Mesenchymal stem cell (in vitro differentiated cells and primary cell): ENCODE data around the gene PACS1.

Experiments
- DNase-seq: peaks from one replicate; pipeline ENCODE4 v3.0.0-alpha.2; 2013
- H2AFZ ChIP-seq: one replicate; pipeline ENCODE4 v1.6.1; 2013; ENCODE audit warnings: low read depth, mild to moderate bottlenecking, control low read depth, inconsistent platforms, low read length, moderate library complexity
- H2AK5ac ChIP-seq: 2 replicates; pipeline ENCODE4 v1.6.1; 2013; ENCODE audit warnings: low read length, moderate library complexity, mild to moderate bottlenecking, inconsistent platforms; ENCODE audit not compliant: severe bottlenecking
- H2BK120ac ChIP-seq: one replicate; pipeline ENCODE4 v1.6.1; 2013; ENCODE audit warnings: low read depth, mild to moderate bottlenecking, inconsistent platforms, low read length, moderate library complexity
- H2BK12ac ChIP-seq, 2 experiments: one replicate each; pipeline ENCODE4 v1.6.1; 2013; ENCODE audit warnings: inconsistent platforms in 2 of 2, low read length in 2 of 2, mild to moderate bottlenecking in 2 of 2, moderate library complexity in 2 of 2, control low read depth in 1 of 2
- H2BK15ac ChIP-seq: one replicate; pipeline ENCODE4 v1.6.1; 2013; ENCODE audit warnings: mild to moderate bottlenecking, low read depth, inconsistent platforms; ENCODE audit not compliant: poor library complexity, severe bottlenecking
- H2BK5ac ChIP-seq: 2 replicates; pipeline ENCODE4 v1.6.1; 2013; ENCODE audit warnings: low read depth, mild to moderate bottlenecking, low read length, control low read depth, inconsistent platforms; ENCODE audit not compliant: poor library complexity, severe bottlenecking
- H3K14ac ChIP-seq, 2 experiments: one replicate each; pipeline ENCODE4 v1.6.1; 2013; ENCODE audit warnings: inconsistent platforms in 2 of 2, low read length in 2 of 2, control low read depth in 1 of 2, mild to moderate bottlenecking in 1 of 2, moderate library complexity in 1 of 2
- H3K18ac ChIP-seq, 2 experiments: one replicate each; pipeline ENCODE4 v1.6.1; 2013; ENCODE audit warnings: inconsistent platforms in 2 of 2, low read length in 2 of 2, control low read depth in 1 of 2, low read depth in 1 of 2, mild to moderate bottlenecking in 1 of 2
- H3K23ac ChIP-seq, 2 experiments: one replicate each; pipeline ENCODE4 v1.6.1; 2013; ENCODE audit warnings: inconsistent platforms in 2 of 2, low read length in 2 of 2, mild to moderate bottlenecking in 2 of 2, moderate library complexity in 2 of 2, control low read depth in 1 of 2
- H3K27ac ChIP-seq: 2 replicates; pipeline ENCODE4 v1.5.1; 2013; ENCODE audit warnings: mild to moderate bottlenecking, moderate library complexity, low read length, control low read depth, inconsistent platforms; ENCODE audit not compliant: poor library complexity, severe bottlenecking
- H3K27me3 ChIP-seq, 2 experiments: 2 replicates each; pipeline versions ENCODE4 v1.6.1 to v1.7.0; 2013; ENCODE audit warnings: low read length in 2 of 2, mild to moderate bottlenecking in 2 of 2, moderate library complexity in 2 of 2, control low read depth in 1 of 2, inconsistent platforms in 1 of 2; ENCODE audit not compliant: control insufficient read depth in 1 of 2, insufficient read depth in 1 of 2
- H3K36me3 ChIP-seq, 2 experiments: 2 replicates each; pipeline versions ENCODE4 v1.6.1 to v1.7.0; 2013; ENCODE audit warnings: low read length in 2 of 2, control low read depth in 1 of 2, inconsistent platforms in 1 of 2, low read depth in 1 of 2, mild to moderate bottlenecking in 1 of 2; ENCODE audit not compliant: insufficient read depth in 2 of 2, control insufficient read depth in 1 of 2
- H3K4ac ChIP-seq, 2 experiments: one replicate each; pipeline ENCODE4 v1.6.1; 2013; ENCODE audit warnings: inconsistent platforms in 2 of 2, low read length in 2 of 2, mild to moderate bottlenecking in 2 of 2, moderate library complexity in 2 of 2, control low read depth in 1 of 2, low read depth in 1 of 2
- H3K4me1 ChIP-seq: 2 replicates; pipeline ENCODE4 v1.6.1; 2013; ENCODE audit warnings: low read depth, low read length, control low read depth; ENCODE audit not compliant: control insufficient read depth, insufficient read depth
- H3K4me2 ChIP-seq: 2 replicates; pipeline ENCODE4 v1.6.1; 2013; ENCODE audit warnings: low read length, mild to moderate bottlenecking, inconsistent platforms; ENCODE audit not compliant: poor library complexity, severe bottlenecking
- H3K4me3 ChIP-seq, 2 experiments: 2 replicates each; pipeline versions ENCODE4 v1.5.1 to v1.7.0; 2013; ENCODE audit warnings: low read length in 2 of 2, mild to moderate bottlenecking in 2 of 2, control low read depth in 1 of 2, low read depth in 1 of 2; ENCODE audit not compliant: insufficient read depth in 1 of 2
- H3K79me1 ChIP-seq: replicated peaks from 2 replicates; pipeline ENCODE4 v1.6.1; 2013; ENCODE audit warnings: mild to moderate bottlenecking, control low read depth, low read length, inconsistent platforms; ENCODE audit not compliant: poor library complexity, severe bottlenecking
- H3K9ac ChIP-seq: 2 replicates; pipeline ENCODE4 v1.7.0; 2013; ENCODE audit warnings: mild to moderate bottlenecking, low read length, moderate library complexity
- H3K9me3 ChIP-seq: 2 replicates; pipeline ENCODE4 v1.7.0; 2013; ENCODE audit warnings: mild to moderate bottlenecking, low read length; ENCODE audit not compliant: control insufficient read depth
- H4K8ac ChIP-seq: one replicate; pipeline ENCODE4 v1.6.1; 2013; ENCODE audit warnings: inconsistent platforms, mild to moderate bottlenecking, low read length, moderate library complexity
- H4K91ac ChIP-seq: one replicate; pipeline ENCODE4 v1.6.1; 2013; ENCODE audit warnings: mild to moderate bottlenecking, low read length, inconsistent platforms
- WGBS: methylation state at CpG from one replicate; pipeline ENCODE4 v1.1.7; 2013; ENCODE audit warnings: mixed read lengths; 5-methylcytosine and 5-hydroxymethylcytosine counted together

PACS1 gene

GRCh38 chr11:66126808-66127555, 56.9 kb downstream of the PACS1 start:
- Histone ChIP-seq H3K79me1 (peaks cover 20% of the 10 kb centered on the region), H2AK5ac (peak overlapping the region; percentile 37), H3K27ac (peak overlapping the region; percentile 71), H3K9me3 (no peaks in the 10 kb centered on the region), H2BK120ac (no peak overlapping the region), H3K4ac (peak overlapping the region in 1 of 2 experiments; percentile 35), H3K9ac (peak overlapping the region; percentile 82), H3K4me2 (no peak overlapping the region), H2BK5ac (no peak overlapping the region), H3K18ac (peak overlapping the region in 1 of 2 experiments; percentile 13), H2BK15ac (no peak overlapping the region), H2AFZ (no peak overlapping the region), H2BK12ac (no peak overlapping the region), H3K27me3 (no peaks in the 10 kb centered on the region), H3K14ac (no peak overlapping the region), H4K8ac (peak overlapping the region; percentile 57), H3K23ac (no peak overlapping the region), H3K36me3 (no peaks in the 10 kb centered on the region), H4K91ac (no peak overlapping the region), H3K4me1 (peaks cover 10% of the 10 kb centered on the region), H3K4me3 (peak overlapping the region in 1 of 2 experiments; percentile 39)
- DNase-seq = peak; percentile 81
- 58% methylated on average over 12 of the region's 14 CpGs for WGBS

- Histone ChIP-seq H3K9me3 (no peaks in the 10 kb centered on the region), H4K8ac (no peak overlapping the region), H3K4me1 (peaks cover 11% of the 10 kb centered on the region), H2BK5ac (no peak overlapping the region), H3K27me3 (no peaks in the 10 kb centered on the region), H2BK15ac (no peak overlapping the region), H4K91ac (no peak overlapping the region), H3K23ac (no peak overlapping the region), H3K9ac (no peak overlapping the region), H3K36me3 (no peaks in the 10 kb centered on the region), H2BK120ac (no peak overlapping the region), H3K18ac (no peak overlapping the region), H3K27ac (no peak overlapping the region), H3K4ac (no peak overlapping the region), H2AK5ac (no peak overlapping the region), H3K4me2 (no peak overlapping the region), H2AFZ (no peak overlapping the region), H3K14ac (no peak overlapping the region), H3K79me1 (peaks cover 27% of the 10 kb centered on the region), H3K4me3 (no peak overlapping the region), H2BK12ac (no peak overlapping the region)
- no peak for DNase-seq
- 92% methylated on average over 2 of the region's 3 CpGs for WGBS
Observed at GRCh38 chr11:66130978-66131377, 60.9 kb downstream of the PACS1 start.

- H3K18ac ChIP-seq = no peak overlapping the region
- no peak for DNase-seq
- 97% methylated on average over 6 of the region's 7 CpGs for WGBS
Observed at GRCh38 chr11:66131937-66132632, 62.0 kb downstream of the PACS1 start.

GRCh38 chr11:66133216-66133775, 63.2 kb downstream of the PACS1 start:
- 89% methylated on average over 6 of the region's 6 CpGs for WGBS

More at GRCh38 chr11:66131937-66132632, 62.0 kb downstream of the PACS1 start:
- peaks cover 11% of the 10 kb centered on the region for H3K4me1 ChIP-seq
- H2BK120ac ChIP-seq = no peak overlapping the region
- no peak overlapping the region for H3K4ac ChIP-seq
- H2BK15ac ChIP-seq = no peak overlapping the region
- H3K9me3 ChIP-seq = no peaks in the 10 kb centered on the region
- no peak overlapping the region for H3K4me2 ChIP-seq
- H4K91ac ChIP-seq = no peak overlapping the region
- H3K23ac ChIP-seq = no peak overlapping the region
- H2BK5ac ChIP-seq = no peak overlapping the region
- H3K27me3 ChIP-seq = no peaks in the 10 kb centered on the region
- no peak overlapping the region for H2AK5ac ChIP-seq
- no peaks in the 10 kb centered on the region for H3K36me3 ChIP-seq
- no peak overlapping the region for H2BK12ac ChIP-seq
- peaks cover 24% of the 10 kb centered on the region for H3K79me1 ChIP-seq
- H3K4me3 ChIP-seq = no peak overlapping the region
- H3K14ac ChIP-seq = no peak overlapping the region
- no peak overlapping the region for H2AFZ ChIP-seq
- no peak overlapping the region for H4K8ac ChIP-seq
- no peak overlapping the region for H3K27ac ChIP-seq
- no peak overlapping the region for H3K9ac ChIP-seq

More at GRCh38 chr11:66133216-66133775, 63.2 kb downstream of the PACS1 start:
- Histone ChIP-seq H3K4ac (no peak overlapping the region), H3K27ac (no peak overlapping the region), H2BK12ac (no peak overlapping the region), H4K91ac (no peak overlapping the region), H2BK120ac (no peak overlapping the region), H3K27me3 (no peaks in the 10 kb centered on the region), H3K23ac (no peak overlapping the region), H3K18ac (no peak overlapping the region), H2BK5ac (no peak overlapping the region), H2AFZ (no peak overlapping the region), H3K14ac (no peak overlapping the region), H3K4me3 (no peak overlapping the region), H2AK5ac (no peak overlapping the region), H4K8ac (no peak overlapping the region), H3K9me3 (no peaks in the 10 kb centered on the region), H3K4me1 (peaks cover 10% of the 10 kb centered on the region), H3K9ac (no peak overlapping the region), H3K79me1 (peaks cover 30% of the 10 kb centered on the region), H3K36me3 (no peaks in the 10 kb centered on the region), H3K4me2 (no peak overlapping the region), H2BK15ac (no peak overlapping the region)
- DNase-seq = no peak
